ENCODE results near the gene SMIM34. TPM values are rescaled to one million over a fixed set of nuclear protein-coding genes. Genes with fewer than 3 reads are reported as not detected.
A peak's percentile ranks its signal among the peaks of the same experiment; 100 is the strongest.
"Not testable (repeated sequence)": the region's sequence is repeated elsewhere in the genome, so short reads cannot be mapped to it uniquely, and the experiment has no call there.

Gene SMIM34
- total RNA-seq, 2 experiments from 2014 or later: not detected

DNA sequence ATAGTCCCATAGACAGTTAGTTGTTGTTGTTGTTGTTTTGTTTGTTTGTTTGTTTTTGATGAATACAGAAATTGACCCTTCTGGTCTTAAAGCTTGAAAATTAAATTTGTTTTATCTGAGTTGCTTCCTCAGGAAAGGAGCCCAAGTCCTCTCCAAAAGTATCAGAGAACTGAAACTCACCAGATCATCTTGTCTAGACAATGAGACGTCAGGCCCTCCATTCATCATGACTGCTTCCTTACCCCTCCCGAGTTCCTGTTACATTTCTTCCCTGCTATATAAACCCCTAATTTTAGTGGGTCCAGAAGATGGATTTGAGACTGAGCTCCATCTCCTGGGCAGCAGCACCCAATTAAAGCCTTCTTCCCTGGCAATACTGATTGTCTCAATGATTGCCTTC lies 17.1 kb downstream of the SMIM34 start:
- H3K9me3 Mint-ChIP-seq (ENCODE audit: insufficient read depth); ATAC-seq; H3K36me3 Mint-ChIP-seq (ENCODE audit: low read depth); H3K4me3 Mint-ChIP-seq; CTCF ChIA-PET; POLR2A ChIA-PET; H3K27ac Mint-ChIP-seq; H3K4me1 Mint-ChIP-seq (ENCODE audit: low read depth); H3K27me3 Mint-ChIP-seq (ENCODE audit: low read depth); DNase-seq: not testable (repeated sequence)

- H3K36me3 Mint-ChIP-seq (ENCODE audit: low read depth); H3K4me1 Mint-ChIP-seq (ENCODE audit: low read depth); H3K4me3 Mint-ChIP-seq; H3K27me3 Mint-ChIP-seq (ENCODE audit: low read depth); POLR2A ChIA-PET; H3K27ac Mint-ChIP-seq; DNase-seq; H3K9me3 Mint-ChIP-seq (ENCODE audit: insufficient read depth); ATAC-seq; CTCF ChIA-PET: not testable (repeated sequence)
Observed at GRCh38 chr21:34406102-34406501, 17.6 kb downstream of the SMIM34 start.

- H3K4me1 Mint-ChIP-seq (ENCODE audit: low read depth); H3K9me3 Mint-ChIP-seq (ENCODE audit: insufficient read depth); DNase-seq; POLR2A ChIA-PET; H3K27me3 Mint-ChIP-seq (ENCODE audit: low read depth); ATAC-seq; H3K4me3 Mint-ChIP-seq; H3K36me3 Mint-ChIP-seq (ENCODE audit: low read depth); H3K27ac Mint-ChIP-seq; CTCF ChIA-PET: not testable (repeated sequence)
Observed at GRCh38 chr21:34405686-34406085, 18.1 kb downstream of the SMIM34 start.

DNA sequence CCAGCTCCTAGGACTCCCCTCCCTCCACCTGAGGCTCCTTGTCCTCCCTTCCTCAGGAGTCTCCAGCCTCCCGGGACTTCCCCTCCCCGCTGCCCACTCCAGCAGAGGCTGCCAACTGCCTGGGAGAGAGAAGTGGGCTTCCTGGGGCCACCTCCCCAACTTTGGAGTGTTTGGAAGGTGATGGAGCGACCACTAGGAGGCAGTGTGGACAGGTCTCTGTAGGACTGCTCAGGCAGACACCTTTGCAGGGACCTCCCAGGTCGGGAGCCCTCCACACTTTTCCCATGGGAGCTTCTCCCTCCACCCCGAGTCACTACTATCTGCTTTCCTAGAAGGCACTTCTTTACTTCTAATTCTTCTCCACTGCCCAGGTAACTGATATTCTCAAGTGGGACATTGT lies 19.0 kb downstream of the SMIM34 start:
- H3K4me1 Mint-ChIP-seq (ENCODE audit: low read depth); H3K27ac Mint-ChIP-seq; H3K9me3 Mint-ChIP-seq (ENCODE audit: insufficient read depth); H3K36me3 Mint-ChIP-seq (ENCODE audit: low read depth); H3K4me3 Mint-ChIP-seq; CTCF ChIA-PET; ATAC-seq; POLR2A ChIA-PET; DNase-seq; H3K27me3 Mint-ChIP-seq (ENCODE audit: low read depth): not testable (repeated sequence)

GRCh38 chr21:34400522-34400921 lies 23.2 kb downstream of the SMIM34 start:
- DNase-seq; CTCF ChIA-PET; H3K36me3 Mint-ChIP-seq (ENCODE audit: low read depth); H3K4me3 Mint-ChIP-seq; H3K9me3 Mint-ChIP-seq (ENCODE audit: insufficient read depth); H3K27me3 Mint-ChIP-seq (ENCODE audit: low read depth); H3K27ac Mint-ChIP-seq; ATAC-seq; POLR2A ChIA-PET; H3K4me1 Mint-ChIP-seq (ENCODE audit: low read depth): not testable (repeated sequence)

DNA sequence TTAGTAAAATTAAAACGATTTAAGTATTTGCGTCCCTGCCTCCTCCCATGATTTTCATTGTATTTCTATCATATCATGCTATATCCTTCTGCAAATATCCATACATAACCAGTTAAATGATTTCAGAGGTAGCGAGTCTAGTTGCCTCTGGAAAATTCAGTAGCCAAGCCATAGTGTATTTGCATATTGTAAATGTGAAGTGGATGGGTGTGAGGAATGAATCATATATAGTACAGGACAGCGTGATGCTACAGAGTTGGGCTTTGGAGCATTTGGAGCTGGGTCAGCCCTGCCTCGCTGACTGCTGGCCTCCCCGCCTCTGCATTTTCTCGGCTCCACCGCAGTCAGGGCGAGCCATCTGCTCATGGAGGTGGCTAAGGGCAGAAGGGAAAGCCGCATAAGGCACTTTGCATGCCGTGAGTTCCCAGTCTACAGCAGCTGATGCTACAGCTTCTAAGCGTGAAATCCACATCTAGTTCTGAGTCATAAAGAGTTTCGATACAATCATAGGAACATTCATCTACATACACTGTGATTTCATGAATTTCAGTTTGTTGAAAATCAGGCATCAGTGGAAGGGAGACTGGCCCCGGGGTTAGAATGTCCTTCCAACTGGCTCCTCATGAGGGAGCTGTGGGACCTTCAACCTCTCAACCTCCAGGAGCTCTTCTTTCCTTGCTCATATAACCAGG lies 39.9 kb downstream of the SMIM34 start:
- ATAC-seq; H3K4me1 Mint-ChIP-seq (ENCODE audit: low read depth); POLR2A ChIA-PET; H3K27ac Mint-ChIP-seq; H3K9me3 Mint-ChIP-seq (ENCODE audit: insufficient read depth); H3K27me3 Mint-ChIP-seq (ENCODE audit: low read depth); CTCF ChIA-PET; H3K36me3 Mint-ChIP-seq (ENCODE audit: low read depth); DNase-seq; H3K4me3 Mint-ChIP-seq: not testable (repeated sequence)

DNA sequence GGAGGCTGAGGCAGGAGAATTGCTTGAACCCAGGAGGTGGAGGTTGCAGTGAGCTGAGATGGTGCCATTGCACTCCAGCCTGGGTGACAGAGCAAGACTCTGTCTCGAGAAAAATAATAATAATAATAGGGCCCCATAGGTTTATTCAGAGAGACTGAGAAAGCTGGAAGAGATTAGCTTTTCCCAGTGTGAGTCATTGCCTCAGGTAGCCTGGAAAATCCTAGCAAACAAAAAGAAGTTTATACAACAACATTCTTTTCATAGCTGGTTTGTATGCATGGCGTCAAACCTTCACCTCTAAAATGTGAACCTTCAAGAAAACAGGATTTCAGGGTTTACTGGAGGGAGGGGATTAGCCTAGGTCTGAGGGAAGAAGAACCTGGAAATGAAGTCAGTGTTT lies 40.6 kb downstream of the SMIM34 start:
- H3K9me3 Mint-ChIP-seq (ENCODE audit: insufficient read depth); DNase-seq; H3K27ac Mint-ChIP-seq; POLR2A ChIA-PET; H3K27me3 Mint-ChIP-seq (ENCODE audit: low read depth); H3K4me1 Mint-ChIP-seq (ENCODE audit: low read depth); CTCF ChIA-PET; H3K36me3 Mint-ChIP-seq (ENCODE audit: low read depth); H3K4me3 Mint-ChIP-seq; ATAC-seq: not testable (repeated sequence)

DNA sequence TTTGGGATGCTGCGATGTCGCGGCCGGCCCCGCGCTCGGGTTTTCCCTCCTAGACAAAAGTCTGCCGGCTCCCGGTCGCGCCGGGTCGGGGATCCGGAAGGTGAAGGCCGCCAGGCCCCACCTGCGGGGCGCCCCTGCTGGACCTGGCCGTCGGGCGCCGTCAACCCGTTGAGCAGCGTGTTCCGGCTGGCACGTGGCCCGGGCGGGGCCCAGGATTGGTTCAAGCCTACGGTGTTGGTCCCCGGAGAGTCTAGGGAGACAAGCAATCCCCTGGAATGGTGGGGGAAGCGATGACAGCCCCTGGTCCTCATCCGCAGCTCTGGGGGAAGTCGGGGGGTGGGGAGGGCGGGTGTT lies 48.2 kb downstream of the SMIM34 start:
- POLR2A ChIA-PET; H3K9me3 Mint-ChIP-seq (ENCODE audit: insufficient read depth); H3K4me3 Mint-ChIP-seq; H3K27ac Mint-ChIP-seq; H3K4me1 Mint-ChIP-seq (ENCODE audit: low read depth); H3K36me3 Mint-ChIP-seq (ENCODE audit: low read depth); DNase-seq; H3K27me3 Mint-ChIP-seq (ENCODE audit: low read depth); CTCF ChIA-PET: not testable (repeated sequence)
- ATAC-seq: peak; percentile 88

GRCh38 chr21:34374940-34375618 lies 48.7 kb downstream of the SMIM34 start, which contains the start of gene SMIM11:
Gene SMIM11, plus strand, starts transcription at chr21:34375507. Its CDS starts 3,998 bp downstream, at chr21:34379505.
- H3K4me1 Mint-ChIP-seq (ENCODE audit: low read depth); H3K9me3 Mint-ChIP-seq (ENCODE audit: insufficient read depth); H3K4me3 Mint-ChIP-seq; H3K36me3 Mint-ChIP-seq (ENCODE audit: low read depth); POLR2A ChIA-PET; CTCF ChIA-PET; DNase-seq; H3K27me3 Mint-ChIP-seq (ENCODE audit: low read depth); H3K27ac Mint-ChIP-seq: not testable (repeated sequence)
- peak; percentile 99 for ATAC-seq

GRCh38 chr21:34374462-34374861 lies 49.3 kb downstream of the SMIM34 start:
- H3K27ac Mint-ChIP-seq; H3K36me3 Mint-ChIP-seq (ENCODE audit: low read depth); H3K9me3 Mint-ChIP-seq (ENCODE audit: insufficient read depth); H3K4me3 Mint-ChIP-seq; ATAC-seq; CTCF ChIA-PET; POLR2A ChIA-PET; H3K4me1 Mint-ChIP-seq (ENCODE audit: low read depth); H3K27me3 Mint-ChIP-seq (ENCODE audit: low read depth); DNase-seq: not testable (repeated sequence)

DNA sequence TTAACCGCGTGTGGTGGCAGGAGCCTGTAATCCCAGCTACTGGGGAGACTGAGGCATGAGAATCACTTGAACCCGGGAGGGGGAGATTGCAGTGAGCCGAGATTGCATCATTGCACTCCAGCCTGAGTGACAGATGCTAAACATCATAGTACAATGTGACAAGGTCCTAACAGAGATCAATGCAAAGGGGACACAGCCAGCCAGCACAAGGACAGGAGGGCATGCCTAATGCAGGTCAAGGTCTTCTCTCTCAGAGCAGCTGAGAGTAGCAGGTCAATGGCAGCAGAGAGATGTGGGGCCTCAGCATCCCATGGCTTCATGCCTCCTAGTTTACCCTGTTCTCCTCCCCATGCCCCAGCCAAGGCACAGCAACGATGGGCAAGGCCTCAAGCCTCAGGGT lies 51.4 kb downstream of the SMIM34 start:
- Mint-ChIP-seq H3K9me3 (ENCODE audit: insufficient read depth) (no peaks in the 10 kb centered on the region), H3K4me1 (ENCODE audit: low read depth) (peaks cover 1% of the 10 kb centered on the region), H3K4me3 (no peak overlapping the region), H3K27me3 (ENCODE audit: low read depth) (peaks cover 13% of the 10 kb centered on the region), H3K27ac (no peak overlapping the region), H3K36me3 (ENCODE audit: low read depth) (no peaks in the 10 kb centered on the region)
- CTCF ChIA-PET: no interaction called here
- DNase-seq (no peak), ATAC-seq (no peak)
- POLR2A ChIA-PET: no interaction called here

- POLR2A ChIA-PET: interaction anchor here (0.6 kb wide), 1 partner anchor 148 kb away, joined by 3 read pairs; no protein-coding TSS in a partner anchor
- ATAC-seq (no peak), DNase-seq (no peak)
- H3K9me3 Mint-ChIP-seq (ENCODE audit: insufficient read depth): no peaks in the 10 kb centered on the region
- no peaks in the 10 kb centered on the region for H3K36me3 Mint-ChIP-seq (ENCODE audit: low read depth)
- peaks cover 1% of the 10 kb centered on the region for H3K4me1 Mint-ChIP-seq (ENCODE audit: low read depth)
- peaks cover 13% of the 10 kb centered on the region for H3K27me3 Mint-ChIP-seq (ENCODE audit: low read depth)
- no peak overlapping the region for H3K27ac Mint-ChIP-seq
- no peak overlapping the region for H3K4me3 Mint-ChIP-seq
- CTCF ChIA-PET: interaction anchor here (3.2 kb wide), 1 partner anchor 446 kb away, joined by 17 read pairs; no protein-coding TSS in a partner anchor
Observed at GRCh38 chr21:34369741-34370140, 54.0 kb downstream of the SMIM34 start.
